Uterus (tissue), 4 donors: ENCODE measurements around the gene RIOK2. TPM values are rescaled to one million over a fixed set of nuclear protein-coding genes. Genes with fewer than 3 reads are reported as not detected.
A peak's percentile ranks its signal among the peaks of the same experiment; 100 is the strongest.

ENCODE experiments used
- DNase-seq, 2 donors: peaks; one replicate each; pipeline ENCODE4 v3.0.0-alpha.2; 2019 to 2020
- H3K27ac ChIP-seq, 2 donors: fragments of 200-600 bp; sonication (generic); 1 replicate in 1 of 2; 2 replicates in 1 of 2; pipeline ENCODE4 v1.5.1; 2016 to 2018
- H3K27me3 ChIP-seq, 2 donors: fragments of 200-600 bp; sonication (generic); one replicate each; pipeline ENCODE4 v1.5.1; 2018 to 2019; ENCODE audit warnings: control low read depth in 1 of 2
- H3K36me3 ChIP-seq, 2 donors: fragments of 200-600 bp; sonication (generic); one replicate each; pipeline ENCODE4 v1.5.1; 2019; ENCODE audit warnings: control low read depth in 1 of 2
- H3K4me1 ChIP-seq, 2 donors: fragments of 200-600 bp; sonication (generic); one replicate each; pipeline ENCODE4 v1.5.1; 2018 to 2019; ENCODE audit warnings: control low read depth in 1 of 2
- H3K4me3 ChIP-seq, 2 donors: fragments of 200-600 bp; sonication (generic); 1 replicate in 1 of 2; 2 replicates in 1 of 2; pipeline ENCODE4 v1.5.1; 2018 to 2019; ENCODE audit warnings: mild to moderate bottlenecking in 1 of 2
- H3K9me3 ChIP-seq, 2 donors: fragments of 200-600 bp; sonication (generic); one replicate each; pipeline ENCODE4 v1.5.1; 2019; ENCODE audit warnings: control low read depth in 1 of 2
- CTCF ChIP-seq, 4 experiments: fragments of 200-600 bp in 2 of 4; fragments of 450-650 bp in 2 of 4; sonication (generic) in 2 of 4; IDR thresholded peaks; one replicate each; pipeline ENCODE4 v1.5.1; 2016 to 2019; ENCODE audit warnings: antibody characterized with exemption in 4 of 4, mild to moderate bottlenecking in 2 of 4, moderate library complexity in 1 of 4
- POLR2A ChIP-seq, 2 donors: fragments of 450-650 bp; IDR thresholded peaks; one replicate each; pipeline ENCODE4 v1.6.1; 2016; ENCODE audit warnings: antibody characterized with exemption in 2 of 2, mild to moderate bottlenecking in 1 of 2, moderate library complexity in 1 of 2
- intact Hi-C: fragments of 100-400 bp; cut with DNase I; formaldehyde crosslinking; loops from one replicate; pipeline ENCODE4 v1.15.1; 2023; ENCODE audit warnings: low total_unique reads
- total RNA-seq, 4 donors: library from RNA; depleted of rRNA in 3 of 4; stranded (reverse); fragments of >200 nt in 3 of 4; gene quantifications; one replicate each; pipeline versions ENCODE4 v1.1.0 to v1.2.4, GENCODE V29; 2014 to 2023
- donor health status: DM: yes; HTN: yes; CAD: no.

Gene RIOK2
- total RNA-seq, 4 donors from 2014 or later = 7.7 to 51.9 (median 16.9) TPM

GRCh38 chr5:97167435-97167834 lies 15.6 kb downstream of the RIOK2 start:
- no peaks in the 10 kb centered on the region for H3K4me1 ChIP-seq
- DNase-seq = no peak
- H3K36me3 ChIP-seq = no peaks in the 10 kb centered on the region
- TF ChIP-seq POLR2A (IDR thresholded peaks at IDR 0.05) (no peak), CTCF (IDR thresholded peaks at IDR 0.05) (no peak)
- H3K27me3 ChIP-seq = no peaks in the 10 kb centered on the region
- no peak overlapping the region for H3K27ac ChIP-seq
- H3K4me3 ChIP-seq = no peak overlapping the region
- intact Hi-C loops = no loop called here
- no peaks in the 10 kb centered on the region for H3K9me3 ChIP-seq

GRCh38 chr5:97165726-97166125 lies 17.3 kb downstream of the RIOK2 start:
- no peaks in the 10 kb centered on the region for H3K9me3 ChIP-seq
- no peaks in the 10 kb centered on the region for H3K4me1 ChIP-seq
- intact Hi-C loops = no loop called here
- no peaks in the 10 kb centered on the region for H3K27me3 ChIP-seq
- H3K36me3 ChIP-seq = no peaks in the 10 kb centered on the region
- no peak overlapping the region for H3K4me3 ChIP-seq
- DNase-seq = no peak
- no peak overlapping the region for H3K27ac ChIP-seq
- TF ChIP-seq POLR2A (IDR thresholded peaks at IDR 0.05) (no peak), CTCF (IDR thresholded peaks at IDR 0.05) (no peak)

- no peak overlapping the region for H3K4me3 ChIP-seq
- H3K27me3 ChIP-seq = no peaks in the 10 kb centered on the region
- no peaks in the 10 kb centered on the region for H3K36me3 ChIP-seq
- no peak for TF ChIP-seq CTCF (IDR thresholded peaks at IDR 0.05)
- TF ChIP-seq POLR2A (IDR thresholded peaks at IDR 0.05) = no peak
- no peaks in the 10 kb centered on the region for H3K4me1 ChIP-seq
- DNase-seq = no peak
- H3K27ac ChIP-seq = no peak overlapping the region
- H3K9me3 ChIP-seq = no peaks in the 10 kb centered on the region
- intact Hi-C loops = no loop called here
Observed at GRCh38 chr5:97164846-97165245, 18.2 kb downstream of the RIOK2 start.

GRCh38 chr5:97163790-97164285 lies 19.2 kb downstream of the RIOK2 start:
- no peak for DNase-seq
- no peaks in the 10 kb centered on the region for H3K4me1 ChIP-seq
- no peak for TF ChIP-seq POLR2A (IDR thresholded peaks at IDR 0.05)
- TF ChIP-seq CTCF (IDR thresholded peaks at IDR 0.05) = no peak
- intact Hi-C loops = no loop called here
- H3K4me3 ChIP-seq = no peak overlapping the region
- no peaks in the 10 kb centered on the region for H3K9me3 ChIP-seq
- no peak overlapping the region for H3K27ac ChIP-seq
- H3K36me3 ChIP-seq = no peaks in the 10 kb centered on the region
- H3K27me3 ChIP-seq = no peaks in the 10 kb centered on the region

GRCh38 chr5:97163360-97163764 lies 19.7 kb downstream of the RIOK2 start:
- TF ChIP-seq POLR2A (IDR thresholded peaks at IDR 0.05) (no peak), CTCF (IDR thresholded peaks at IDR 0.05) (peak in 2 of 4 experiments; percentile 53 to 57)
- Histone ChIP-seq H3K27ac (no peak overlapping the region), H3K36me3 (no peaks in the 10 kb centered on the region), H3K27me3 (no peaks in the 10 kb centered on the region), H3K9me3 (no peaks in the 10 kb centered on the region), H3K4me3 (no peak overlapping the region), H3K4me1 (no peaks in the 10 kb centered on the region)
- DNase-seq = no peak
- intact Hi-C loops = no loop called here
